Skeletal muscle tissue (tissue), 4 donors: ENCODE data around the gene SSRP1. TPM values are rescaled to one million over a fixed set of nuclear protein-coding genes. Genes with fewer than 3 reads are reported as not detected.
"Not testable (repeated sequence)": the region's sequence is repeated elsewhere in the genome, so short reads cannot be mapped to it uniquely, and the experiment has no call there.

ENCODE experiments used
- H3K27ac ChIP-seq: one replicate; pipeline ENCODE4 v1.7.0; 2013; ENCODE audit warnings: mild to moderate bottlenecking, low read depth, low read length, inconsistent platforms
- H3K27me3 ChIP-seq, 3 donors: one replicate each; pipeline ENCODE4 v1.7.0; 2013; ENCODE audit warnings: low read length in 3 of 3; ENCODE audit not compliant: control insufficient read depth in 3 of 3, insufficient read depth in 3 of 3
- H3K36me3 ChIP-seq, 3 donors: one replicate each; pipeline ENCODE4 v1.7.0; 2013; ENCODE audit warnings: low read length in 3 of 3; ENCODE audit not compliant: control insufficient read depth in 3 of 3, insufficient read depth in 3 of 3
- H3K4me1 ChIP-seq, 3 donors: one replicate each; pipeline ENCODE4 v1.7.0; 2013; ENCODE audit warnings: low read length in 3 of 3, mild to moderate bottlenecking in 3 of 3; ENCODE audit not compliant: control insufficient read depth in 3 of 3, insufficient read depth in 3 of 3
- H3K4me3 ChIP-seq, 3 donors: one replicate each; pipeline ENCODE4 v1.7.0; 2013; ENCODE audit warnings: low read length in 3 of 3
- H3K9ac ChIP-seq, 3 donors: one replicate each; pipeline ENCODE4 v1.7.0; 2013; ENCODE audit warnings: low read length in 3 of 3, mild to moderate bottlenecking in 3 of 3, moderate library complexity in 2 of 3, low read depth in 1 of 3
- H3K9me3 ChIP-seq, 3 donors: one replicate each; pipeline ENCODE4 v1.7.0; 2013; ENCODE audit warnings: low read length in 3 of 3; ENCODE audit not compliant: control insufficient read depth in 3 of 3
- total RNA-seq: library from RNA; depleted of rRNA; stranded (reverse); fragments of >200 nt; gene quantifications from one replicate; pipeline ENCODE4 v1.2.3, GENCODE V29; 2014
- donor health status: Osteomylitis.

Gene SSRP1
- total RNA-seq, 1 donor from 2014 or later: 38.6 TPM

DNA sequence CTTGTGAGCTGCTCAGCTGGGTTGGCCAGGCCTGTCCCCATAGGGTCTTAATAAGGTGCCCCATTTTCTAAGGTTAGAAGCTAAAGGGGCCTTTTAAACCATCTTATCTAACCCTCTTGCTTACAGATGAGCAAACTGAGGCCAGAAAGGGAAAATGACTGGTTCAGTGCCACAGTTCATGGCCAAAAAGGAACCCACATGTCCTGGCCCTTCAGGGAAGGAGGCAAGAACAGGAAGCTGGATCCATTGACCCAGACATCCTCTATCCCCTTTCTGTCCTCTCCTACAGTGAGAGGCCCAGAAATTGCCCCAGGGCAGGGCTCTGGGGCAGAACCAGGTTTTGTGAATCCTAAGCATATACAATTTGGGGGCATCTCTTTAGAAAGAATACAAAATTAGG is 35.2 kb upstream of the SSRP1 start:
- no peak overlapping the region for H3K9ac ChIP-seq

DNA sequence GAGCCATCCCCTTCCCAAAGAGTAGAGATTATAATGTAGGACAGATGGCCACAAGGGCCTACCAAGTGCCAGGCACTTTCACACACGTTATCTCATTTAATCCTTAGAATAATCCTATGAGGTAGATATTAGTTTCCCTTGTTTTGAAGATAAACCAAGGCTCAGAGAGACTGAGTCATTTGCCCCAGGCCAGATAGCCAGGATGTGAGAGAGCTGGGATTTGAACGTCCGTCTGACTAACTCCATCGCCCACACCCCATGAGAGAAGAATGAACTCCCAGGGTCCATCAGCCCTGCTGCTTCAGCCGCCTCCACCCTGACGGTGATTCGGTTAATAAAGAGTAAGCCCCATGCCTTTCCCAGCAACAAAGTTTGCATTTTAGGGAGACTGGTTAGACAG is 34.6 kb upstream of the SSRP1 start:
- no peak overlapping the region for H3K9ac ChIP-seq
- H3K4me1 ChIP-seq: peaks cover 0 to 3% (median 0%) of the 10 kb centered on the region in 3 donors
- no peak overlapping the region for H3K4me3 ChIP-seq
- no peak overlapping the region for H3K27ac ChIP-seq
- peaks cover 0 to 3% (median 0%) of the 10 kb centered on the region in 3 donors for H3K27me3 ChIP-seq
- no peaks in the 10 kb centered on the region for H3K36me3 ChIP-seq
- H3K9me3 ChIP-seq: no peaks in the 10 kb centered on the region

More for the DNA sequence above, 35.2 kb upstream of the SSRP1 start:
- no peak overlapping the region for H3K27ac ChIP-seq
- H3K27me3 ChIP-seq: peaks cover 0 to 3% (median 0%) of the 10 kb centered on the region in 3 donors
- peaks cover 0 to 3% (median 0%) of the 10 kb centered on the region in 3 donors for H3K4me1 ChIP-seq
- no peaks in the 10 kb centered on the region for H3K9me3 ChIP-seq
- no peaks in the 10 kb centered on the region for H3K36me3 ChIP-seq
- H3K4me3 ChIP-seq: no peak overlapping the region

DNA sequence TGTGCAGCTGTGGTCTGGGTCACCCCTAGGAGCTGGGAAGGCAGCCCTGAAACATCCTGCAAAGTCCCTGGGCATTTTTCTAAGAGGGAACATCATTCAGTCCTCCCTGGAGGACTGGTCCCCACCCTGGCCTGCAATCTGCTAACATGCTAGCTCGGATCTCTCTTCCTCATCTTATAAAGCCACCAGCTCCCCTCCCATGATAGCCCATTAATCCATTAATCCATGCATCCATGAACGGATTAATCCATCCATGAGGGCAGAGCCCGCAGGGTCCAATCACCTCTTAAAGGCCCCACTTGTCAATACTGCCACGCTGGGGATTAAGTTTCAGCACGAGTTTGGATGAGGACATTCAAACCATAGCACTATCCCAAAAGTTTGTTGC is 33.1 kb upstream of the SSRP1 start:
- H3K27ac ChIP-seq: no peak overlapping the region
- H3K9me3 ChIP-seq: no peaks in the 10 kb centered on the region
- H3K36me3 ChIP-seq: no peaks in the 10 kb centered on the region
- H3K27me3 ChIP-seq: peaks cover 0 to 3% (median 0%) of the 10 kb centered on the region in 3 donors
- no peak overlapping the region for H3K9ac ChIP-seq
- peaks cover 0 to 3% (median 0%) of the 10 kb centered on the region in 3 donors for H3K4me1 ChIP-seq
- no peak overlapping the region for H3K4me3 ChIP-seq

DNA sequence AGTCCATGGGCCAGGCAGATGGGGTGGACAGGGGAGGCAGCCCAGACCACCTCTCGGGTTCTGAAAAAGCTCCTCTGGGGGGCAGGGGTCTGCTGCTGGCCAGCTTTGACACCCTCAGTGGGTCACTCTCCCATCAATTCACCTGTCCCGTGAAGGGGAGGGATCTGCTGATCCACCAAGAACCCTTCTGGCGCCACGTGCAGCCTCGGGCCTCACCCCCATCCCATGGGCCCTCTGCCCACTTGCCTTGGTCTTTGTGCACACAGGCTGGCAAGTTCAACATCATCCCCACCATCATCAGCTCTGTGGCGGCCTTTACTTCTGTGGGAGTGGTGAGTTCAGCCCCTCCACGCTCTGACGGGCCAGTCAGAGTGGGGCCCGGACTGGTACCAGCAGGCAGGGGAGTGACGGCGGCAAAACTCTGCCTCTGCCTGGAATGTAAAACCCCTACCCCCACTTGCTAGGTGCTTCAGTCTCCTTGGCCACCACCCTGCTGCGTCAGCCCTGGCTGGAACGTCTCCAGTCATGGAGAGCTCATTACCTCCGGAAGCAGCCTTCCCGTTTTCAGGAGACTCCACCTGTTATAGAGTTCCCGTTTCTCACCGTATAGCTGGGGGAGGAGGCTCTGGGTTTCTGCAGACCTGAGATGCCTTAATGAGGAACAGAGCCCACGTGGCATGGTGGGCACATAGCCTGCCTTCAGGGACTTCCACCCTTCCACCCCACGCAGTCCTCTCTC is 32.6 kb upstream of the SSRP1 start:
- no peaks in the 10 kb centered on the region for H3K36me3 ChIP-seq
- no peaks in the 10 kb centered on the region for H3K9me3 ChIP-seq
- H3K9ac ChIP-seq: no peak overlapping the region
- H3K4me3 ChIP-seq: no peak overlapping the region
- H3K27ac ChIP-seq: no peak overlapping the region
- H3K27me3 ChIP-seq: peaks cover 0 to 3% (median 0%) of the 10 kb centered on the region in 3 donors
- peaks cover 0 to 3% (median 0%) of the 10 kb centered on the region in 3 donors for H3K4me1 ChIP-seq

DNA sequence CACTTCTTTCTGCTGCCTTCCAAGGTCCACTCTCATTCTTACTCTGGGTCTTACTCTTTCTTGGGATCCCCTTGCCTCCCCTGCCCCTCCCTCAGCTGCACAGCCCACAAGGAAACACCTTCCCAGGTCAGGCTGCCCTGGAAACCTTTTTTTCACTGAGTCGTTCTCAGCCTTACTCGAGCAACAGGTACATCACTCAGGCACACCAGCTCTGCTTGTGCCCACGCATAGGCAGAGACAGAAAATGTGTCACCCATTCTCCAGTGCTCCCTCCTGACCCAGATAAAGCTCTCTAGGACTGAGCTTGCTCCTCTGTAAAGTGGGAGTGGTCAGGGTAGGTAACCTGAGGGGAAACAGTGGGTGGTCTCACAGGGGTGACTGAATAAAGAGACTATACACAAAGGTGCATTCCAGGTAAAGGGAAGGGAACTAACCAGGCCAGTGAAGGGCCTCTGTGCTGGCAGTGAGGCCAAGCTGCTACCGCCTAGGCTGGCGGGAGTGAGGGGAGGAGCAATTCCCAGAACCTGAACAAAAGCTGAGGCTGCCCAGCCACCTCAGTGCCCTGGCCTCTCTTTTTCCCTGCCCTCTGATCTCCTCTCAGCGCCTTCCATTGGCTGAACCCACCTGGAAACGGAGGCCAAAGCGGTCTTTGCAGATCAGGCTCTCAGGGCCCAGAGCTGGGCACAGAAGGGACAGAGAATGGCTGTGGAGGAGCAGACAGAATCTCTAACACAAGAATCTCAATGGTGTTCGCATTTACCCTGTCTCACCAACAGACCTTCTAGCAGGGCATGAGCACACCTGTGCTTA is 29.4 kb upstream of the SSRP1 start:
- peaks cover 3 to 4% (median 3%) of the 10 kb centered on the region in 3 donors for H3K4me1 ChIP-seq
- no peak overlapping the region for H3K27ac ChIP-seq
- H3K4me3 ChIP-seq: no peak overlapping the region
- H3K36me3 ChIP-seq: no peaks in the 10 kb centered on the region
- H3K9me3 ChIP-seq: no peaks in the 10 kb centered on the region
- peaks cover 0 to 3% (median 0%) of the 10 kb centered on the region in 3 donors for H3K27me3 ChIP-seq
- no peak overlapping the region for H3K9ac ChIP-seq

DNA sequence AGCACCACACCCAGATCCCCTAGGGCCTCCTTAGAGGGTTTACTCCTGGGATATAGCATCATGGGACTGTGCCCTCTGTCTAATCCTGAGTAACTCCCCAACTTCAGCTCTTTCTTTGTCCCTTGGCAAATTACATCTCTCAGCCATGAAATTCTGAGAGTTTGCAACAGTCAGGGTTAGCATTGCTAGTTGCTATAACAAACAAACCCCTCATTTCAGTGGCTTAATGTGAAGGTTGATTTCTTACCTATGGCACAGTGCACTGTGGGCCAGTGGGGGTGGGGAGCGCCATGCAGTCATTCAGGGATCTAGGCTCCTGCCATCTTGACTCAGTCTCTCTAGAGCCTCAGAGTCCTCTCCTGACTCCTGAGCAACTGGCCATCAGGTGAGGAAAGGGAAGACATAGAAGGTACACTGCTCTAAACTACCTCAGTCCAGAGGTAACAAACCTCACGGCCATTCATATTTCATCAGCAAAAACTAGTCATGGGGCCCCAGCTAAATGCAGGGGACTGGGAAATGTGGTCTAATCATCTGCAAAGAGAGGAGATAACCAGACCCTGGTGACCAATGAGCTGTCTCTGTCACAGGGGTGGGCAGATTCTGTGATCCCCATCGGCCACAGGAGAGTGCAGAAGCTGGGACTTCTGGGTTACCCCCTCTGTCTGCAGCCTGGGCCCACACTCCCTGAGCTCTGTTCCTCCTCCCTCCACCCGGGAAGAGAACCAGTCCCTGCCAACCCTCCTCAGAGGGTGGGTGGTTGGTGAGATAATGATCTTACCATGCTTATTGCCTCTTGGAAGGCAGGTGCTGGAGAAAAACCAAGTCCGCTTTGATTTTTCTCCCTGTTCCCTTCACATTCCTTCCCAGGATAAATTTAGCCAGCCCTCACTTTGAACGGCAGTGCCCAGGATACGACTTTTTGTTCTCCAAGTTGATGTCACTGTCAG is 27.7 kb upstream of the SSRP1 start:
- H3K9ac ChIP-seq: no peak overlapping the region
- H3K4me1 ChIP-seq: peaks cover 13 to 21% (median 17%) of the 10 kb centered on the region in 3 donors
- H3K4me3 ChIP-seq: no peak overlapping the region
- H3K9me3 ChIP-seq: no peaks in the 10 kb centered on the region
- no peak overlapping the region for H3K27ac ChIP-seq
- no peaks in the 10 kb centered on the region for H3K36me3 ChIP-seq
- H3K27me3 ChIP-seq: peaks cover 0 to 3% (median 0%) of the 10 kb centered on the region in 3 donors

DNA sequence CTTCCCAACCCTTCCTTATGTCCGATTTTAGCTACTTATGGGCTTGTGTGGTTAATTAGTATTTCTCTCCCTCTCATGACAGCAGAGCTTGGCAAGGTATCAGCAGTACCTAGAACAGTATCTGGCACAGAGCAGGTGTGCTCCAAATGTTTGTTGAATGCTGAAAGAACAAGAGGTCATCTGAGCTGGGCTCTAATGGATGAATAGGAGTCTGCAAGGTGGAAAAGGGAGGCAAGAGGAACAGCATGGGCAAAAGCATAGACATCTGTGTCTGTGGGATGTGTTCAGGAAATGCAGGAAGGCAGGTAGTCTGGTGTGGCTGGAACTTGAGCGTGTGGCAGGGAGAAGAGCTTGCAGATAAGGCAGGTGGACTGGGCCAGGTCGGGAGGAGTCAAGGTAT is 26.2 kb upstream of the SSRP1 start:
- H3K4me3 ChIP-seq: no peak overlapping the region
- H3K27ac ChIP-seq: no peak overlapping the region
- no peaks in the 10 kb centered on the region for H3K9me3 ChIP-seq
- peaks cover 19 to 30% (median 26%) of the 10 kb centered on the region in 3 donors for H3K4me1 ChIP-seq
- H3K36me3 ChIP-seq: no peaks in the 10 kb centered on the region
- no peak overlapping the region for H3K9ac ChIP-seq
- no peaks in the 10 kb centered on the region for H3K27me3 ChIP-seq

DNA sequence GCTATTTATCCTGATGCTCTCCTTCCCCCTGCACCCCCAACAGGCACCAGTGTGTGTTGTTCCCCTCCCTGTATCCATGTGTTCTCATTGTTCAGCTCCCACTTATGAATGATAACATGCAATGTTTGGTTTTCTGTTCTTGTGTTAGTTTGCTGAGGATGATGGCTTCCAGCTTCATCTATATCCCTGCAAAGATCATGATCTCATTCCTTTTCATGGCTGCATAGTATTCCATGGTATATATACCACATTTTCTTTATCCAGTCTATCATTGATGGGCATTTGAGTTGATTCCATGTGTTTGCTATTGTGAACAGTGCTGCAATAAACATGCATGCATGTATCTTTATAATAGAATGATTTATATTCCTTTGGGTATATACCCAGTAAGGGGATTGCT is 25.7 kb upstream of the SSRP1 start:
- H3K4me3 ChIP-seq, H3K27me3 ChIP-seq, H3K9ac ChIP-seq, H3K36me3 ChIP-seq, H3K9me3 ChIP-seq, H3K27ac ChIP-seq: not testable (repeated sequence)
- H3K4me1 ChIP-seq: peaks cover 19 to 30% (median 26%) of the 10 kb centered on the region in 3 donors

DNA sequence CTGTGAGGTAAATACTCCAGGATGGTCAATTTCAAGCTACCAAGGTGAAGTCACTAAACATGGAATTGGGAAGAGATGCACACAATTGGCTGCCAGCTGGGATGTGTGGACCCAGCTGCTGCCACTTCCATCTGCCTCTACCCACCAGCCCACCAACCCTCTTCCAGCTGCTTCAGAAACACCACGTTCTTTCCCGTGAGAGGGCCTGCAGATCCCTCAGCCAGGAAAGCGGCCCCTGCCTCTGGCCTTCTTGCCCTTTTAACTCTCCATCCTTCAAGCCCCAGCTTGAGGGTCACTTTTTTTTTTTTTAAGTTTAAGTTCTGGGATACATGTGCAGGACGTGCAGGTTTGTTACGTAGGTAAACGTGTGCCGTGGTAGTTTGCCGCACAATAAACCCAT is 25.3 kb upstream of the SSRP1 start:
- no peak overlapping the region for H3K9ac ChIP-seq
- no peak overlapping the region for H3K27ac ChIP-seq
- no peaks in the 10 kb centered on the region for H3K9me3 ChIP-seq
- H3K4me3 ChIP-seq: no peak overlapping the region
- H3K36me3 ChIP-seq: no peaks in the 10 kb centered on the region
- H3K27me3 ChIP-seq: no peaks in the 10 kb centered on the region
- H3K4me1 ChIP-seq: peaks cover 19 to 33% (median 26%) of the 10 kb centered on the region in 3 donors
